MM.1S (cell line): ENCODE measurements around the gene ARHGDIB.

Source experiments
- DNase-seq: peaks from one replicate; pipeline ENCODE4 v3.0.0-alpha.2; 2015
- H2AFZ ChIP-seq: fragments of 300-600 bp; sonication (generic); 2 replicates; pipeline ENCODE4 v1.6.0; 2016; ENCODE audit warnings: antibody characterized with exemption, low read length
- H3F3A ChIP-seq: fragments of 300-600 bp; sonication (generic); 2 replicates; pipeline ENCODE4 v1.6.1; 2016; ENCODE audit warnings: mild to moderate bottlenecking, antibody characterized with exemption, low read length, moderate library complexity, mixed read lengths; ENCODE audit not compliant: insufficient read depth
- H3K27ac ChIP-seq: fragments of 300-600 bp; sonication (generic); 2 replicates; pipeline ENCODE4 v1.5.1; 2016; ENCODE audit warnings: mild to moderate bottlenecking, low read length
- H3K27me3 ChIP-seq: fragments of 300-600 bp; sonication (generic); replicated peaks from 2 replicates; pipeline ENCODE4 v1.6.0; 2016; ENCODE audit warnings: low read length; ENCODE audit not compliant: insufficient read depth
- H3K36me3 ChIP-seq: fragments of 300-600 bp; sonication (generic); replicated peaks from 2 replicates; pipeline ENCODE4 v1.6.1; 2016; ENCODE audit warnings: mild to moderate bottlenecking, low read length, mixed read lengths; ENCODE audit not compliant: insufficient read depth
- H3K4me1 ChIP-seq: fragments of 300-600 bp; sonication (generic); 2 replicates; pipeline ENCODE4 v1.6.1; 2016; ENCODE audit warnings: low read length, mixed read lengths
- H3K4me2 ChIP-seq: fragments of 300-600 bp; sonication (generic); 2 replicates; pipeline ENCODE4 v1.6.0; 2016; ENCODE audit warnings: low read depth, low read length
- H3K4me3 ChIP-seq: fragments of 300-600 bp; sonication (generic); 2 replicates; pipeline ENCODE4 v1.5.1; 2016; ENCODE audit warnings: low read length, mixed read lengths
- H3K79me2 ChIP-seq: fragments of 300-600 bp; sonication (generic); 2 replicates; pipeline ENCODE4 v1.6.1; 2016; ENCODE audit warnings: mixed run types, low read length, mixed read lengths
- H3K9ac ChIP-seq: fragments of 300-600 bp; sonication (generic); 2 replicates; pipeline ENCODE4 v1.6.1; 2016; ENCODE audit warnings: low read length, mixed read lengths
- H3K9me2 ChIP-seq: fragments of 300-600 bp; sonication (generic); replicated peaks from 2 replicates; pipeline ENCODE4 v1.6.1; 2016; ENCODE audit warnings: mild to moderate bottlenecking, low read length, mixed read lengths; ENCODE audit not compliant: insufficient read depth
- H3K9me3 ChIP-seq: fragments of 300-600 bp; sonication (generic); replicated peaks from 2 replicates; pipeline ENCODE4 v1.6.1; 2016; ENCODE audit warnings: mild to moderate bottlenecking, low read length, mixed read lengths; ENCODE audit not compliant: insufficient read depth
- H4K20me1 ChIP-seq: fragments of 300-600 bp; sonication (generic); 2 replicates; pipeline ENCODE4 v1.6.1; 2016; ENCODE audit warnings: mild to moderate bottlenecking, low read length, moderate library complexity, mixed read lengths; ENCODE audit not compliant: insufficient read depth
- EZH2 ChIP-seq: fragments of 300-600 bp; sonication (generic); optimal IDR thresholded peaks from 2 replicates; pipeline ENCODE3; 2017; ENCODE audit warnings: low read depth, mild to moderate bottlenecking, antibody characterized with exemption, low read length, mixed read lengths
- EZH2phosphoT487 ChIP-seq: fragments of 300-600 bp; sonication (generic); IDR thresholded peaks from 2 replicates; pipeline ENCODE4 v1.6.1; 2018; ENCODE audit warnings: antibody characterized with exemption, low read length
- TF ChIP-seq, protein P1 (sequence below): fragments of 300-600 bp; sonication (generic); IDR thresholded peaks from 2 replicates; pipeline ENCODE4 v1.5.1; 2016; ENCODE audit warnings: antibody characterized with exemption, low read length, mixed read lengths

Gene ARHGDIB

GRCh38 chr12:14893506-14894250 is 67.7 kb downstream of the ARHGDIB start:
- TF ChIP-seq, protein P1, sequence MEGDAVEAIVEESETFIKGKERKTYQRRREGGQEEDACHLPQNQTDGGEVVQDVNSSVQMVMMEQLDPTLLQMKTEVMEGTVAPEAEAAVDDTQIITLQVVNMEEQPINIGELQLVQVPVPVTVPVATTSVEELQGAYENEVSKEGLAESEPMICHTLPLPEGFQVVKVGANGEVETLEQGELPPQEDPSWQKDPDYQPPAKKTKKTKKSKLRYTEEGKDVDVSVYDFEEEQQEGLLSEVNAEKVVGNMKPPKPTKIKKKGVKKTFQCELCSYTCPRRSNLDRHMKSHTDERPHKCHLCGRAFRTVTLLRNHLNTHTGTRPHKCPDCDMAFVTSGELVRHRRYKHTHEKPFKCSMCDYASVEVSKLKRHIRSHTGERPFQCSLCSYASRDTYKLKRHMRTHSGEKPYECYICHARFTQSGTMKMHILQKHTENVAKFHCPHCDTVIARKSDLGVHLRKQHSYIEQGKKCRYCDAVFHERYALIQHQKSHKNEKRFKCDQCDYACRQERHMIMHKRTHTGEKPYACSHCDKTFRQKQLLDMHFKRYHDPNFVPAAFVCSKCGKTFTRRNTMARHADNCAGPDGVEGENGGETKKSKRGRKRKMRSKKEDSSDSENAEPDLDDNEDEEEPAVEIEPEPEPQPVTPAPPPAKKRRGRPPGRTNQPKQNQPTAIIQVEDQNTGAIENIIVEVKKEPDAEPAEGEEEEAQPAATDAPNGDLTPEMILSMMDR = no peak
- no peak for TF ChIP-seq EZH2
- TF ChIP-seq EZH2phosphoT487 = no peak

GRCh38 chr12:14892726-14893505 is 68.5 kb downstream of the ARHGDIB start:
- no peaks in the 10 kb centered on the region for H3K4me1 ChIP-seq
- H4K20me1 ChIP-seq = no peaks in the 10 kb centered on the region
- no peaks in the 10 kb centered on the region for H3K36me3 ChIP-seq
- H3K9ac ChIP-seq = no peak overlapping the region
- no peaks in the 10 kb centered on the region for H3K27me3 ChIP-seq
- H3K9me2 ChIP-seq = no peaks in the 10 kb centered on the region
- no peak overlapping the region for H2AFZ ChIP-seq
- no peak overlapping the region for H3K4me2 ChIP-seq
- DNase-seq = no peak
- no peak overlapping the region for H3K4me3 ChIP-seq
- H3K9me3 ChIP-seq = no peaks in the 10 kb centered on the region
- no peak overlapping the region for H3K27ac ChIP-seq
- H3K79me2 ChIP-seq = no peaks in the 10 kb centered on the region
- no peaks in the 10 kb centered on the region for H3F3A ChIP-seq
- TF ChIP-seq, protein P1 = peak; percentile 28
- no peak for TF ChIP-seq EZH2

More at GRCh38 chr12:14893506-14894250, 67.7 kb downstream of the ARHGDIB start:
- H3K4me2 ChIP-seq = no peak overlapping the region
- H3K4me3 ChIP-seq = no peak overlapping the region
- no peaks in the 10 kb centered on the region for H3K9me3 ChIP-seq
- H3K79me2 ChIP-seq = no peaks in the 10 kb centered on the region
- H3K36me3 ChIP-seq = no peaks in the 10 kb centered on the region
- H3K27ac ChIP-seq = no peak overlapping the region
- no peaks in the 10 kb centered on the region for H3F3A ChIP-seq
- H4K20me1 ChIP-seq = no peaks in the 10 kb centered on the region
- H3K9me2 ChIP-seq = no peaks in the 10 kb centered on the region
- H3K9ac ChIP-seq = no peak overlapping the region
- no peak overlapping the region for H2AFZ ChIP-seq
- H3K27me3 ChIP-seq = no peaks in the 10 kb centered on the region
- DNase-seq = no peak
- no peaks in the 10 kb centered on the region for H3K4me1 ChIP-seq
